ENCODE measurements around the gene WWP2.
"Not testable (repeated sequence)": the region's sequence is repeated elsewhere in the genome, so short reads cannot be mapped to it uniquely, and the experiment has no call there.

The WWP2 gene

DNA sequence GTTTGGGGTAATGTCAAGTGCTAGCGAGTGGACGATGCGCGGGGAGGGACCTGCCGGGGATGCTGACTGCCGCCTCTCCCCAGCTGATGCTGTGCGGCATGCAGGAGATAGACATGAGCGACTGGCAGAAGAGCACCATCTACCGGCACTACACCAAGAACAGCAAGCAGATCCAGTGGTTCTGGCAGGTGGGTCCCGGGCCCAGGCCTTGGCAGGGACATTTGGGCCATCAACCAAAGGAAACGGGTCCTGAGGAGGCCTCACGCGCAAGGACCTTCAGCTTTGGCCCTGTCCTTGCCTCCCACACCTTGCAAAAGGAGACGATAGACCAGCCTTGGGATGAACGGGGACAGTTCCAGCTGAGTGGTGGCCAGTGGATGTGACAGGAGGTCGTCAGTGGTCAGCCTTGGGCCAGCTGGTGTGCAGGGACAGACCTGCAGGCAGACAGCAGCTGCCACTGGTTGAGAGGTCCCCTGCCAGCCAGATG lies 175.4 kb downstream of the WWP2 start:
- H3K27ac Mint-ChIP-seq, result peak overlapping the region in 1 of 2 donors; percentile 91
- no peaks in the 10 kb centered on the region for H3K27me3 Mint-ChIP-seq
- no peaks in the 10 kb centered on the region for H3K9me3 Mint-ChIP-seq
- H3K4me1 Mint-ChIP-seq, result no peaks in the 10 kb centered on the region
- ATAC-seq (no peak), DNase-seq (no peak)
- no peak overlapping the region for H3K4me3 Mint-ChIP-seq

DNA sequence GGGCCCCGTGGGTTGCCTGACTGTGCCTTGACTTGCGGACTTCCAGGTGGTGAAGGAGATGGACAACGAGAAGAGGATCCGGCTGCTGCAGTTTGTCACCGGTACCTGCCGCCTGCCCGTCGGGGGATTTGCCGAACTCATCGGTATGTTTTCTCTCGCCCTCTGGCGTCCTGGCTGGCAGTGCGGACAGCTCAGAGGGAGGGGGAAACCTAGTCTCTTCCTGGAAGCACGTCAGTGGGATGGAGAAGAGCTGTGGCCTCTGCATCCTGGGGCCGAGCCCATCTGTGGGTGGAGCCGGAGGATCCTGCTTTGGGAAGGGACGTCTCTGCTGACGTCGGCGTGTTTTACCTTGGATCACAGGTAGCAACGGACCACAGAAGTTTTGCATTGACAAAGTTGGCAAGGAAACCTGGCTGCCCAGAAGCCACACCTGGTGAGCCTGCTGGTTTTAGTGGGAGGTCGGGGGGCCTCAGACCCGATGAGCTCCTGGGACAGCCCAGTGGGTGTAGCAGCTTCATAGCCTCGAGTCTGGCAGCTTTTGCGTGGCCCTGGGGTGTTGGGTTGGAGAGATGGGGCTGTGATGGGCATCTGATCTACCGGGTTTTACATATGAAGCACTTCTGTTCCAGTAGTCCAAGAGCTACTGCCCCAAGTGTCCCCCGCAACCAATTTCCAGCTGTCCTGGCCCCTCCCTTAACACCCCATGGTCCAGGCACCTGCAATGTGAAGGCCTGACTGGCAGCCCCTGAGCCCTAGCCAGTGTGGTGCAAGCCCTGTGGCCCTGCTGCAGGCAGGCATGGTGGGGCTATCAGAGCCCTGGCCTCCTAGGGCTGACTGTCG lies 177.1 kb downstream of the WWP2 start:
- DNase-seq, result no peak
- Mint-ChIP-seq H3K9me3 (no peaks in the 10 kb centered on the region), H3K27me3 (no peaks in the 10 kb centered on the region), H3K4me1 (no peaks in the 10 kb centered on the region), H3K4me3 (no peak overlapping the region), H3K27ac (no peak overlapping the region)
- no peak for ATAC-seq

DNA sequence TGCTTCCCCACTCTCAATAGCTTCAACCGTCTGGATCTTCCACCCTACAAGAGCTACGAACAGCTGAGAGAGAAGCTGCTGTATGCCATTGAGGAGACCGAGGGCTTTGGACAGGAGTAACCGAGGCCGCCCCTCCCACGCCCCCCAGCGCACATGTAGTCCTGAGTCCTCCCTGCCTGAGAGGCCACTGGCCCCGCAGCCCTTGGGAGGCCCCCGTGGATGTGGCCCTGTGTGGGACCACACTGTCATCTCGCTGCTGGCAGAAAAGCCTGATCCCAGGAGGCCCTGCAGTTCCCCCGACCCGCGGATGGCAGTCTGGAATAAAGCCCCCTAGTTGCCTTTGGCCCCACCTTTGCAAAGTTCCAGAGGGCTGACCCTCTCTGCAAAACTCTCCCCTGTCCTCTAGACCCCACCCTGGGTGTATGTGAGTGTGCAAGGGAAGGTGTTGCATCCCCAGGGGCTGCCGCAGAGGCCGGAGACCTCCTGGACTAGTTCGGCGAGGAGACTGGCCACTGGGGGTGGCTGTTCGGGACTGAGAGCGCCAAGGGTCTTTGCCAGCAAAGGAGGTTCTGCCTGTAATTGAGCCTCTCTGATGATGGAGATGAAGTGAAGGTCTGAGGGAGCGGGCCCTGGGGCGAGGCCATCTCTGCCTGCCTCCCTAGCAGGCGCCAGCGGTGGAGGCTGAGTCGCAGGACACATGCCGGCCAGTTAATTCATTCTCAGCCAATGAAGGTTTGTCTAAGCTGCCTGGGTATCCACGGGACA lies 177.9 kb downstream of the WWP2 start:
- no peaks in the 10 kb centered on the region for H3K27me3 Mint-ChIP-seq
- no peak overlapping the region for H3K27ac Mint-ChIP-seq
- ATAC-seq (peak; percentile 33), DNase-seq (no peak)
- H3K4me3 Mint-ChIP-seq, result no peak overlapping the region
- H3K4me1 Mint-ChIP-seq, result no peaks in the 10 kb centered on the region
- H3K9me3 Mint-ChIP-seq, result no peaks in the 10 kb centered on the region

DNA sequence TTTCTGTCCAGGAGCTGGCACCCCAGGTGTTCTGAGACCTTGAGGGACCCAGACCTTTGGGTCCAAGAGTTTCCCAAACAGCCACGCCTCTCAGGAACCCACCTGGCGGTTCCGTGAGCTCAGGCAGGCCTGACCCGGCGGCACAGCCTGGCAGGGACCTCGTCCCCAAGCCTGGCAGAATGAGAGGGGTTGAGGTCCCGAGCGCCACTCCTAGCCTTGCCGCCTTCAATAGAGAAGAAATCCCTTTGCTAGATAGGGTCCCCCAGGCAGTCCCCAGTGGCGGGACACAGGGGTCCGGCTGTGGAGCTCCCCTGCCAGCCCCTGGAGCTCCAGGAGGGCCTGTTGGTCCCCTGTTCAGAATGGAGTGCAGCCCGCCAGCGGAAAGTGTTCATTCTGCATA lies 178.5 kb downstream of the WWP2 start:
- H3K4me1 Mint-ChIP-seq, result no peaks in the 10 kb centered on the region
- no peak overlapping the region for H3K4me3 Mint-ChIP-seq
- no peaks in the 10 kb centered on the region for H3K9me3 Mint-ChIP-seq
- peak overlapping the region in 1 of 2 donors; percentile 48 for H3K27ac Mint-ChIP-seq
- DNase-seq (no peak), ATAC-seq (no peak)
- H3K27me3 Mint-ChIP-seq, result no peaks in the 10 kb centered on the region

DNA sequence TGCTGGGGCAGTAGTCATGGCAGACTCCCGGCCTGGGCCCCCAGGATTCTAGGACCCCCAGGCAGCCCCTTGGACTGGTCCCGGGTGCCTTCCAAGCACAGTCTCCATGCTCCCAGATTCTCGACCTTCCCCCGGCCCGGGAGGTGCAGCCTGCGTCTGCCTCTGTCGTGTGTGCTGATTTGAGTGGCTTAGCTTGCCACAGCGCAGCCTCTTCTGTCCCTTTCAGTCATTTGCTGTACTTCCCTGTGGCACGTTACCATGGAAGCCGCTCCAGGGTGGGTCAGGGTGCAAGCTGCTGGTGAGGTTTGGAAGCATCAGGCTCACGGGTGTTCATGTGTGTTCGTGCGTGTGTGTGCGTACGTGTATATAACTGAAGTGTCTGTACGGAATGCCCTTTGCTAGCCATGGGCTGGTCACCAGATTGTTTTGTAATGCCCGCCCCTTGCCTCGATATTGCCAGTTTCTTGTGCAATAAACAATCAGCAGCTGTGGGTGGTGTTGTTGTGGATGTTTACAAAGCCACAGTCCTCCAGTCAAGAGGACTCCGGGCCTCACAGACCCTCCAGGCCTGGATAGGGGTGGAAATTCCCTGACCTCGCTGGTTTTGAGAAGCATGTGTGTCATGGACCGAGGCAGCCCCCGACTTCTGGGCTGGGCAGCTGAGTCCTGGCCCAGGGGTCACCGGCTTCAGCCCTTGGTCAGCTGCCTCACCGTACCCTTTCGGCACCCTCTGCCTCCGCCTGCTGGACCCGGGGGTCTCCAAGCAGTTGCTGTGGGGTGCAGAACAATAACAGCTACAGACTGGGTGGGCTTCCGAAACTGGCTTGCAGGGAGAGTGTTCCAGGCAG lies 179.3 kb downstream of the WWP2 start:
- Mint-ChIP-seq H3K27me3 (no peaks in the 10 kb centered on the region), H3K4me3 (no peak overlapping the region), H3K9me3 (no peaks in the 10 kb centered on the region), H3K27ac (peak overlapping the region in 1 of 2 donors; percentile 28), H3K4me1 (no peaks in the 10 kb centered on the region)
- ATAC-seq (no peak), DNase-seq (no peak)

DNA sequence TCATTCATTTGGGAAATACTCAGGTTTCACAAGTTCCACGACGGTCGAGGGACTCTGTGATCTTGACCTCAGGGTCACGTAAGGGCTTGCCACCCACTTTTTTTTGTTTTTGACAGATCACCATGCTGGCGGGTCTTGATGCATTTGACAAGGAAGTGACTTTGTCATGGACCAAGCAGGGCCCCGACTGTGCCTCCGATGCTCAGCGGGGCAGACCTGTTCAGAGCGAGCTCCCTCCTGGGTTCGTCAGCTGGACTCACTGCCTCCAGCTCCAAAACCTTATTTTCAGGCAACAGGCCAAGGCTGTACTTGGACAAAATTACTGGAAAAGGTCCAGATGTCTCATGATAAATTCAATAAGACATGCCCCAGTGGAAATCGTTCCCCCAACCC lies 180.0 kb downstream of the WWP2 start:
- H3K4me1 Mint-ChIP-seq, result no peaks in the 10 kb centered on the region
- no peak overlapping the region for H3K4me3 Mint-ChIP-seq
- no peak for DNase-seq
- H3K27me3 Mint-ChIP-seq, result no peaks in the 10 kb centered on the region
- no peak overlapping the region for H3K27ac Mint-ChIP-seq
- ATAC-seq, result no peak
- no peaks in the 10 kb centered on the region for H3K9me3 Mint-ChIP-seq

DNA sequence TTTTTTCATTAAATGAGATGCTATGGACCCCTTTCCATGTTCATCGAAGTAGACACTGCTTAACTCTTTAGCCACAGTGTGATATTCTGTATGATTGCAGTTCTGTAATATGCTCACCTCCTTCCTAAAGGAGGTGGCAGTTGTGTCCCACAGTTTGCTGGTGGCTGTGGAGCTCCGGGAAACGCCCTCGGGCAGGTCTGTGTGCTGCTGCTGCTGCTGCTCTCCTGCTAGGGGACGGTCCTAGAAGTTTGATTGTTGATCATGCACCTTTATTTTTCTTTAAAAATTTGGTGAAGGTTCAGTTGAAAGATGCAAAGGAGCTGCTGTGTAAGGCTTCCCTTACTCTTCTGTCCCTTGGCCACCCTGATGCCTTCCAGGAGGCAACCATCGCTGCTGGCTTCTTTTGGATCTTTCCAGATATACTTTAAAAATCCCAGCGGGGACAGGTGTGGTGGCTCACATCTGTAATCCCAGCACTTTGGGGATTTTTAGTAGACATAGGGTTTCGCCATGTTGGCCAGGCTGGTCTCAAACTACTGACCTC lies 180.6 kb downstream of the WWP2 start:
- ATAC-seq (no peak), DNase-seq (no peak)
- Mint-ChIP-seq H3K4me1 (no peaks in the 10 kb centered on the region), H3K27ac (no peak overlapping the region), H3K4me3 (no peak overlapping the region), H3K9me3 (no peaks in the 10 kb centered on the region), H3K27me3 (no peaks in the 10 kb centered on the region)

DNA sequence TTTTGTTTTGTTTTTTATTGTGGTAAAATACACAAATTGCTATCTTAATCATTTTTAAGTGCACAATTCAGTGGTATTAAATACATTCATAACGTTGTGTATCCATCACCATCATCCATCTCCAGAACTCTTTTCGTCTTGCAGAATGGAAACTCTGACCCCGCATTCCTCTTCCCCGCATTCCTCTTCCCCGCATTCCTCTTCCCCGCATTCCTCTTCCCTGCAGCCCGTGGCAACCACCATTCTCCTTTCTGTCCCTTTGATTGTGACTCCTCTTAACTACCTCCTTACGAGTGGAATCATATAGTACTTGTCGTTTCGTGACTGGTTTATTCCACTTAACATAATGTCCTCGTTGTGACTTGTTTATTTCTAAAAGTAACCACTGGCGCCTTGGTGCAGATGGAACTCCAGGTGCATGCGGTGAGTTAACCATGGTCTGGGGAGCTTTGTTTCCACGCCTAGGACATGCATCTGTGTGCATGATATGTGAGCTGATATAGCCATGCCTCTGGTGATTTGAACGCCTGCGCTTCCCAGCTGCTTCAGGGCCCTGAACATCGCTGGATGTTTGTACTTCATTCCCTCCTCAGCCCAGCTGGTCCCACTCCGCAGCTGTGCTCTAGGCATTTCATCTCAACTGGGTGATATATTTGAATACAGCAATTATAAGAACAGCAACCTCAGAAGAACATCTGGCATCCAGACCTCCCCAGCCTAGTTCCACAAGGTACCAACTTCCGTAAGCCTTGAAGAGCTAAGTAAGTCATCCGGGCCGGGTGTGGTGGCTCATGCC lies 181.3 kb downstream of the WWP2 start:
- not testable (repeated sequence) for H3K9me3 Mint-ChIP-seq, H3K27ac Mint-ChIP-seq, H3K4me1 Mint-ChIP-seq, DNase-seq, ATAC-seq, H3K27me3 Mint-ChIP-seq, H3K4me3 Mint-ChIP-seq

DNA sequence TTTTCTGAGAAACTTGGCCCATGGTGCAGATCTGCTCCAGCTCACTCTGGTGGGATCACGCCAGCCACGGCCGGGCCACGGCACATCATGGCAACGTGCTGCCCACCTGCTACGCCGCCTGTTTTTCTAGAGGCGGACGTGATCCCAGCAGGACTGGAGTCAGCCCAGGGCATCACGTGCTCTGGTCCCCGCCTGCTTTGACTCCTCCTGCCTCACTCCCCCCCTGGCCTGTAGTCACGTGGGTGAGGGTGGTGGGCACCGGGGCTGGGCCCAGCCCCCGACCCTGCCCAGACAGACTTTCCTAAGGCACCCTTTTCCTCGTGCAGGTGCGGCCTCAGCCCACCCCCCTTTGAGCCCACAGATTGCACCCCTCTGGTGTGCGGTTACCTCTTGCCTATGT lies 188.3 kb downstream of the WWP2 start:
- H3K4me1 Mint-ChIP-seq, ATAC-seq, H3K9me3 Mint-ChIP-seq, H3K27me3 Mint-ChIP-seq, H3K27ac Mint-ChIP-seq, H3K4me3 Mint-ChIP-seq, DNase-seq: not testable (repeated sequence)

DNA sequence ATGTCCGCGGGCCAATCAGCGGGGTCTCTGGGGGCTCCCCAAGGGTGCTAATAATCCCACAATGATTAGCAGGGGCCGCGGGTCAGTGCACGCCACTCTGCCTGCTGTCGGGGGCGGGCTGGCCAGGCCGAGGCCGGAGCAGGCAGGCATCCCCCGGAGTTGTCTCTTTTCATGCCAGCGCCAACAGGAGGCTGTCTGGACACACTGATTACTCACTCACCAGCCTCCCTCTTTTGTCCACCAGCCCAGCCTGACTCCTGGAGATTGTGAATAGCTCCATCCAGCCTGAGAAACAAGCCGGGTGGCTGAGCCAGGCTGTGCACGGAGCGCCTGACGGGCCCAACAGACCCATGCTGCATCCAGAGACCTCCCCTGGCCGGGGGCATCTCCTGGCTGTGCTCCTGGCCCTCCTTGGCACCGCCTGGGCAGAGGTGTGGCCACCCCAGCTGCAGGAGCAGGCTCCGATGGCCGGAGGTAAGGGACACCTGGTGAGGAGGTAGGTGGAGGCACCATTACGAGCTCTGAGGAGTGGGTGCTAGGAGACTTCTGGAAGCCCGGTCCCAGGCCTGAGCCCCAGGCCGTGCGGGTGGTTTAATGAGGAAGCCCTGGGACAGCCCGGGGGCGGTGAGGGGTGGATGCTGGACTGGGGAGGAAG lies 189.0 kb downstream of the WWP2 start, which contains the start of gene CLEC18A:
Gene CLEC18A (plus strand): TSS at position 318 of the 655 bp plus-strand sequence. CDS start 33 bp downstream, at position 351.
- not testable (repeated sequence) for H3K27me3 Mint-ChIP-seq, H3K4me1 Mint-ChIP-seq, H3K27ac Mint-ChIP-seq, DNase-seq, H3K4me3 Mint-ChIP-seq, H3K9me3 Mint-ChIP-seq
- ATAC-seq, result peak; percentile 44

DNA sequence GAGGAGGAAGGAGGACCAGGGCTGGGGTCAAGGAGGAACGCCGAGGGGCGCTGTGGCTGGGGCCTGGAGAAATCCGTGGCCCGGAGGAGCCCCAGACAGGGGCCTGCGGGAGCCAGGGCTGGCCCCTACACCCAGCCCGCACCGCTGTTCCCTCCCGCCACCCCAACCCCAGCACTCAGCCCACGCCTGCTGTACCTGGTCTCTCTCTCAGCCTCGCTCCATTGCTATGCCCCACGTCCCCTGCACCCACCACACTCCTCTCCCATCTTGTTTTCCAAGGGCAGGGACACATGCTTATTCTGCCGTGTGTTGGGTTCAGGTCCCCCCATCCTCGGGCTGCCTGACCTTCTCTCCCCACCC lies 189.5 kb downstream of the WWP2 start:
- not testable (repeated sequence) for H3K9me3 Mint-ChIP-seq, H3K27ac Mint-ChIP-seq

DNA sequence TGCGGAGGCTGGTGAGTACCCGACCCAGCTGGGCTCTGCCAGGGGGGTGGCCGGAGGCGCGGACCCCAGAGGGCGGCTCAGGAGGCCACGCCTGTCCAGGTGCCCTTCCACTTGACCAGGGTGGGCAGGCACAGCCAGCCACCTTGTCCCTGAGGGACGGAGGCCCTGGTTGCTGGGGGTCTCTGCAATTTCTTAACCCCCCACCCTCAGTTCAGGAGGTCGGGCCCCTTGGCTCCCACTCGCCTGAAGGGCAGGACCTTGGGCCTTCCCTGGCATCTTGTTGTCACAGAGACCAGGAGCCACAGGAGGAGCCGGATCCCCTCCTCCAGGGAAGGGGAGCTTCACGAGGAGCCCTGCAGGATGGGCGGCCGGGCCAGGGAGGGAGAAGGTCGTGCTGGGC lies 190.0 kb downstream of the WWP2 start:
- H3K27ac Mint-ChIP-seq, H3K9me3 Mint-ChIP-seq, H3K4me3 Mint-ChIP-seq, H3K27me3 Mint-ChIP-seq, H3K4me1 Mint-ChIP-seq, DNase-seq: not testable (repeated sequence)
- ATAC-seq, result peak; percentile 49

More for the DNA sequence above, 189.5 kb downstream of the WWP2 start:
- not testable (repeated sequence) for H3K4me3 Mint-ChIP-seq, H3K4me1 Mint-ChIP-seq, DNase-seq, H3K27me3 Mint-ChIP-seq
- peak; percentile 41 for ATAC-seq

DNA sequence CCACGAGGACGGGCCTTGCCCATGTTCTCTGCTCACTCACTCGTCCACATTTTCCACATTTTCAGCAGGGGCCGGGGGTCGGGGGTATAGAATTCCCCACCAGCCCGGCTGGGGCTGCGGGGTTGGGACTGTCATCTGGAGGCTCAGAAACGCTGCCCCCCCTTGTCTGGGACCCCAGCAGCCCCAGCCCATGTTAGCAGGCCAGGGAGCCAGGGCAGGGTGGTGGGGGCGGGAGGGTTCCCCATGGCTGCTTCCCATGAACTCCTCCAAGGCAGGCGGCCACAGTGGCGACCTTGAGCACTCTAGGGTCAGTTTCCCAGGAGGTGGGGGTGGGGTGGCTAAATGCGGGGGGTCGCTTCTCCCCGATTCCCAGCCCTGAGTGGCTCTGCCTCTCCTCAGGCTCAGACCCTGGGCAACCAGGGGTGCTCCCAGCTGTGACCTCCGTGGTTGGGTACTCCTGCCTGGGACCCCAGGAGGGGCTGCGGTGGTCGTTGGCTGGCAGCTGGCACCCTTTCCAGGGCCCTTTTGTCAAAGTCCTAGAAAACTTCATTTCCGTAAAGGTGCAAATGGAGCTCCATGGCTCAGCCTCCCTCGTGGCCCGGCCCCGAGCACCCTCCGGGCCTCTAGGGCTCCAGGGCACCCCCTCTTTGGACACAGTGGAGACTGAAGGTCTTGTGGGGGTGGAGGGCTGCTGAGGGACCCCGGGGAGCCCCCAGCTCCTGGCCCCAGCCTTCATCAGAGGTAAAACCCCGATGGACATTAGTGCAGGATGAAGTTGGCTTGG lies 190.6 kb downstream of the WWP2 start:
- DNase-seq, ATAC-seq, H3K9me3 Mint-ChIP-seq, H3K4me1 Mint-ChIP-seq, H3K27me3 Mint-ChIP-seq, H3K4me3 Mint-ChIP-seq, H3K27ac Mint-ChIP-seq: not testable (repeated sequence)

DNA sequence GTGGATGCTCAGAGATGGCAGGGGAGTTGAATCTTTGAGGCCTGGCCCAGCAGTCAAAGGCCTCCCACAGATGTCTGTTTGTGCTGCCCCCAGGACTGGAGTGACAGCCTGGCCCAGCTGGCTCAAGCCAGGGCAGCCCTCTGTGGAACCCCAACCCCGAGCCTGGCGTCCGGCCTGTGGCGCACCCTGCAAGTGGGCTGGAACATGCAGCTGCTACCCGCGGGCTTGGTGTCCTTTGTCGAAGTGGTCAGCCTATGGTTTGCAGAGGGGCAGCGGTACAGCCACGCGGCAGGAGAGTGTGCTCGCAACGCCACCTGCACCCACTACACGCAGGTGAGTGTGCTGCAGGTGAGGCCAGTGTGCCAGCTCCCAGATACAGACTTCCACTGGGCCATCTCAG lies 192.1 kb downstream of the WWP2 start:
- H3K4me1 Mint-ChIP-seq, H3K9me3 Mint-ChIP-seq, ATAC-seq, DNase-seq, H3K27me3 Mint-ChIP-seq, H3K4me3 Mint-ChIP-seq, H3K27ac Mint-ChIP-seq: not testable (repeated sequence)

Data from stimulated activated naive CD8-positive, alpha-beta T cell treated with anti-CD3 and anti-CD28 coated beads, Interleukin-15, amount 100 ng/mL, for 72 hours (primary cell).